ENCODE results near the gene IDH1.
A peak's percentile ranks its signal among the peaks of the same experiment; 100 is the strongest.
"Not testable (repeated sequence)": the region's sequence is repeated elsewhere in the genome, so short reads cannot be mapped to it uniquely, and the experiment has no call there.

The IDH1 gene

DNA sequence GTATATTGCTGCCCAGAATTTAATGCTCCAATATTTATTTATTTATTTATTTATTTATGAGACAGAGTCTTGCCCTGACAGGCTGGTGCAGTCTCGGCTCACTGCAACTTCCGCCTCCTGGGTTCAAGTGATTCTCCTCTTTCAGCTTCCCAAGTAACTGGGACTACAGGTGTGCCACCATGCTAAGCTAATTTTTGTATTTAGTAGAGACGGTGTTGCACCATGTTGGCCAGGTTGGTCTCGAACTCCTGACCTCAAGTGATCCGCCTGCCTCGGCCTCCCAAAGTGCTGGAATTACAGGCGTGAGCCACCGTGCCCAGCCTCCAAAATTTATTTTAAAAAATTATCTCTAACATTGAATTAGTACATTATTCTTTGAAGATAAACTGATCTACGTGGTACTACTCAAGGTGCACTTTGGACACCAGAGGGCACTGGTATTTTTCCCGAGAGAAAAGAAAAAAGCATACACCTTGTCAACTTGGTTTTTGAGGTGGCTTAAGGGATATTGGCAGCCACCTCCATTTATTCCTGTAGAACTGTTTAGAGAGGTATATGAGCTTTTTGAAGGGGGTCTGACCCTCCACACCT is 1.4 kb upstream of the IDH1 start:
- no peak for DNase-seq

DNA sequence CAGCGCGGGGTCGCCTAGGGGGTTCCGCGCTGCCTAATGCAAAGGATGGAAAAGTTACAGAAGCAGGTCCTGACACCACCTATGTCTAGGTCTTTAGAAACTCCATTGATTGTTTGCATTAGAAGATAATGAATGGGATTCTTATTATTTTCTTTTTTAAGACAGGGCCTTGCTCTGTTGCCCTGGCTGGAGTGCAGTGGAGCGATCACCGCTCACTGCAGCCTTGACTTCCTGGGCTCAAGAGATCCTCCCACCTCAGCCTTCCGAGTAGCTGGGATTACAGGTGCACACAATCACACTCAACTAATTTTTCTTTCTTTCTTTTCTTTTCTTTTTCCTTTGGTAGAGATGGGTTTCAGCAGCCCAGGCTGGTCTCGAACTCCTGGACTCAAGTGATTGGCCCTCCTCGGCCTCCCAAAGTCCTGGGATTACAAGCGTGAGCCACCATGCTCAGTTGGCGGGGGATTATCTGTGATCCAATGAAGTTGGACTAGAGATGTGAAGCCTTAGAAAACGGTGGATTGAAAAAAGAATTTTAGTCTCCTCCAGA is 761 bp upstream of the IDH1 start:
- no peak for DNase-seq

DNA sequence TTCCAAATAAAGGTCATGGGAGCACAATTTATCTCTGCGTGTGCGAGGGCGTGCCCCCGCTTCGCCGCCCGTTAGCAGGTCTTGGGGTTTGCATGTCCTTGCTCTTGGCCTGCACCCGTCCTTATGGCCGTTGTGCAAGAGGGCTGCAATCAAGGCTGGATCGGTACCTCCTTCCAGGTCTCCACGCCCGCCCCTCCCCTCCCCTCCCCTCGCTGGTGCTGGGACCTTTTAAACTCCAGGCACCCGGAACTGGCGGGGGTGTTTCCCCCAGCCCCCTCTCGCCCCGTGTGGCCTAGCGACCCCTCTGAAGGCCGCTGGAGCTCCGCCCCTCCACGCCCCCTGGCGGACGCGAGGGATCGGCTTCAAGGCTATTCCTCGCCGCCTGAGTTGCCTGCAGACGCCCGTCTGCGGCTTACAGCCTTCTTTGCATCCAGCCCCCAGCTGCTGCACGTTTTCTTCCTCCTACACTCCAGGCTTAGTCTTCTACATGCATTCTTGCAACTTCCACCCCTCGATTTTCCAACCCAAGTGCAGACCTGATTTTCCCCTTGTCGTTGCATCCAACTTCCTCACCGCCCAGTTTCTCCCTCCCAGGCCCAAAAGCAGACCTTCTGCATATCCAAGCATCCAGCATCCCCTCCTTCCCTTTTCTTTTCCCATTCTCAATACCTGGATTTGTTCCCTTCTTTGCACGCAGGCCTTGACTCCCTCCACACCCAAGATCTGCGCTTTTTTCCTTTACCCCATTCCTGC is 577 bp downstream of the IDH1 start:
- peak; percentile 37 for DNase-seq

DNA sequence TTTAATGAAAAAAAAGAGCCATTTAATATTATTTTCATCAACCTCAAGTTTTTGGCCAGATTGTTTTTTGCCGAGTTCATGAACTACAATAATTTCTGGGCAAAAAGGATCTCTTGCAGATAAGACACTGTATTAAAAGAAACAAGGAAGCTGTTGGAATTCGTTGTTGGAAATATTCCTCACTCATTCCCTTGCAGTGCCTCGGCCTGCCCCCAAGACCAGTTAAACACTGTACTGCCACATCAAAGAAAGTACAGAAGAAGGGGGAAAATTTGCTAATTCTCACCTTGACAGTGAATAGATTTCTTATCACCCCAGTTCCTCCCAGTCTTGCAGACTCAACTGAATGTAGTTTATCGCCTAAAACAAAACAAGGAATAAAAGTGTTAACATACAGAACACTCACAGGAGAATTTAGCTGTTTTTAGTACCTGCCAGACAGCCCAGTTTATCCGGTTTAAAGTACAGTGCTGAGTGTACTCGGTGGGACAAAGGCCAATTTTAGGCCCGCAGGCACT is 1.2 kb downstream of the IDH1 start:
- DNase-seq, result no peak

DNA sequence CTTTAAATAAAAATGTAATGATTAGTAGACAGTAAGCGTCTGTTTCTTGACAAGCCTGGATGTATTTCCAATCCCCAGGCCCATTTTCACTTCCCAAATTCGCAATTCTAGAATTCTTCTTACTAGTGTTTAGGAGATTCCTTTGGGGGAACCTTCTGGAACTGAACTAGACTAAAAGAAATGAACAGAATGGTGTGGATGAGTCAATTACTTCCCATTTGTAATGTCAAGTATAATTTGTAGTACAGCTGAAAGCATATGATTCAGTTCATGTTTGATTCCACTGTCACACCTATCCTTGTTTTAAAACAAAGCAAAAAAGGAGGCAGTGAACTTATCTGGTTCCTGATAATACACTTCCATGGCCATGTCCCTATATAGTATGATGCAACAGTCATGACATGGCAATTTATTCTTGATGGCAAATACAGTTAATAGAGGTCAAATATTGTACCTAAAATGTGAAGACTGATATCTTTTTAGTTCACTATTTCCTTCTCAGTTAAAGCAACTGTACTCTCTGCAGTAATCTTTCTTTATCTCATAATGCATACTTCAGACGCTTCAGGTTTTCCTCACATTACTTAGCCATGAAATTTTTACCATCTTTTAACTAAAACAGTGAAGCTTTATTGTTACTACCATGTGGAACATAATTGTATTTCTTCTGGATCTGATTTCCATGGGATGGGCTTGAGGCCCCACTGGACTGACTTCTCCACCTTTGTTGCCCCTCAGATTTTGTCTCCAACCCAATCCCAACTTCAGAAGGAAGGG is 2.0 kb downstream of the IDH1 start:
- no peak for DNase-seq

DNA sequence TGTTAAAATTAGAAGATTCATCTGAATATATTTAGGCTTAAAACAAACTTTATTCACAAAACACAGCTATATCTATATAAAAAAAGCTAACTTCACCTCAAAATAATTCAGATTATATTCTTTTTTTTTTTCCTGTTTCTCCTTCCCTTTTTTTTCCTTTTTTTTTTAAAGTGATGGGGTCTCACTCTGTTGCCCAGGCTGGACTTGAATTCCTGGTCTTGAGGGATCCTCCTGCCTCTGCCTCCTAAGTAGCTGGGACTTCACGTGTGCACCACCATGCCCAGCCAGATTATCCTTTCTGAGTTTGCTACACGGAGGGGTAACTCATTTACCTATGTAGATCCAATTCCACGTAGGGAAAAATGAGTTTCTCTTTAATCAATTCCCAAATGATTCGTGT is 3.8 kb downstream of the IDH1 start:
- DNase-seq, result no peak

DNA sequence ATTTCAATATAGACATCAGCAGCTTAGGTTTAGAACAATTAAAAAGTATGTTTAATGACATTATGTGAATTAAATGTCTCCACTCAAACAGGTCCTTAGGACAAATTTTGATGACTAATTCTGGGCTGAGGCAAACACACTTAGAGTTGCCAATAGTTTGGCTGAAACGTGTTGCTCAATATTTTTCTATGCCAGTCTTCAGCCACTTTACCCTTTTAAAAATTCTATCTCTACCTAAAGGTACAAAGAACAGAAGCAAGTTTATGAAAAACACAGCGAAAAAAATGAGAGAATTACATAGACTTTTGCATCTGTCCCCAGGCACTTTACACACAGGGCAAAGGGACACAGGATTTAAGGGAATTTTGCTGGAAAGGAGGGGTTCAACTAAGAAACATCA is 4.5 kb downstream of the IDH1 start:
- no peak for DNase-seq

DNA sequence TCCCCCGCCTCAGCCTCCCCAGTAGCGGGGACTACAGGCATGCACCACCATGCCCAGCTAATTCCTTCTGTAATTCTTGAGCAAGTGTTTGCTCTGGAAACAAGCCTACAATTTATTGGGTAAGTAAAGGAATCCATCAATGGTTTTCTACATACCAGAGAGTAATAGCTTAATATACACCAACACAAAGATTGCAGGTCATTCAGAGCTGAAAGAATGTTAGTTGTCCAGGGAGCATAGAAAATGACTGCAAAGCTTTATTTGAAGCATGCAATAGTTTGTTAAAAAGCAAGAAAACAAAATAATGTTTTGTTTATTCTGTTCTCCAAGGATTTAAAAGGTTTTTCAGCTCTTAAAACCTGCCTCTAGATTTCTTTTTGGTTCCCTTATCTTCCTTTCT is 5.6 kb downstream of the IDH1 start:
- no peak for DNase-seq

DNA sequence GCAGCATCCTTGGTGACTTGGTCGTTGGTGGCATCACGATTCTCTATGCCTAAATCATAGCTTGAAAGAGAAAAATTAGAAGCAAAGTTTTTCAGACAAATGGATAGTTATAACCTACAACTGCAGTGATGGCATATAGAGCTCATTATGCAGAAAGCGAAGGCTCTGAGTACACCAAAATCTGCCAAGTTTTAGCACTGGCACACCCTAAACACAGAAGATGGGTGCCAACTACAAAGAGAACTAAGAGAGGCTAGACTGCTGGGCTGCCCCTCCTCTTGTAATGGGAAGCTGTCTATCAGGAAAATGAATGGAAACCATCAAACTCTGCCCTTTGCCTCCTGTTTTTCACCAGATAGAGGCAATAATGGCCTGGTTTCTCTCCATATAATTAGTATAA is 6.3 kb downstream of the IDH1 start:
- DNase-seq, result no peak

DNA sequence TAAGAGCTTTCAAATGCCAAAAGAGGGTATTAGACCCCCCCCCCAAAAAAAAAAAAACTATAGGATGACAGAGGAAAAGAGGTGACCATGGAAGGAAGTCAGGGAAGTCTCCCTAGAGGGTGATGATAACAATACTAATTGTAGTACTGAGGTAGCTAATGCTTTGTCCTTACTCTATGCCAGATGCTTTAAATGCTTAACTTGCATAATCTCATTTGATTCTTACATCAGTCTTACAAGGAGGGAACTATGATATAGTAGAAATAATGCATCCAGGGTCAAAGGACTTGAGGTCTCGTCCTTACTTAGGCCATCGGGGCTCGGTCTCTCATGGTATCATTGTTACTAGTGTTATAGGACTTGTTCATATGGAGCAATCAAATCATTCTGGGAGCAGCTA is 9.1 kb downstream of the IDH1 start:
- no peak for DNase-seq

DNA sequence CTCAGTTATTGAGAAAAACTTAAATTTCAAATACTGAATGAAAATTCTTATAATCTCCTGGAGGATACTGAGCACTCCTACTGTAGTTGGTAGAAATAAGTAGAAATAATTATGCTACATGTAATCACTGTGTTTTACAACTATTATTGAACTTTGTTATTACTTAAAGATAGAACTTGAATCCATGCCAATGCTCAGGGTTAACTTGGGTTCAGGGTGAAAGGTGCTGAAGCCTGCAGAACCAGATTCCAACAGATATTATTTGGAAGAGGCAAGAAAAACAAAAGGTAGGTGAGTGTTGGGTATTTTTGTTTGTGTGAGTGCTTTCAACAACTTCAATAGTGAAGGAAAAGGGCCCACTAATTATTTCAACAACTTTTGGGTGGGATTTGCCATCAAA is 10.4 kb downstream of the IDH1 start:
- no peak for DNase-seq

DNA sequence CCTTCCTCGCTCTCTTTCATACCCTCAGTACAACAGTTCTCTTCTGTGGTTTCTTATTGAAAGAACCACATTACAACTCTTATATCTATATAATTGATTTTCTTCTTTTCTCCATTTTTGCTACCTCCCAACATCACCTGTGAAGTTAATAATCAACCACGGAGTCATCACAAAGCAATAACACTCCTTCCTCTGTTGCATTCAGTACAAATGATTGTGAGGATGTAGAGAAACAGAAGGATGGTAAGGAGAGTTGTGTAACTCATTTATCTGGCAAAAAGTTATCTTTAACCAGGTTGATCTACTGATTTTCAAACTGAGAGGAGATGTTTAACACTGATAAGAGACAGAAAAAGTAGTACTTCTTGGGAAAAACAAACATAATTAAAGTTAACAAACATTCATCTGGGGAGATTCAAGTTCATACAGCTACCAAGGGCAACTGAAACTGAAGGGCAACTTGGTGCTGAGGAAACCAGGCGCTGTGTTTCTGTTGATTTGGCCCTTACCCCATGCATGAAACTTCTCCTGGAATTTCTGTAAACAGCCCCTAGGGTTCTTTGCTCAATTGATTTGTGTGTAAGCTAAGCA is 14.2 kb downstream of the IDH1 start:
- DNase-seq, result no peak

DNA sequence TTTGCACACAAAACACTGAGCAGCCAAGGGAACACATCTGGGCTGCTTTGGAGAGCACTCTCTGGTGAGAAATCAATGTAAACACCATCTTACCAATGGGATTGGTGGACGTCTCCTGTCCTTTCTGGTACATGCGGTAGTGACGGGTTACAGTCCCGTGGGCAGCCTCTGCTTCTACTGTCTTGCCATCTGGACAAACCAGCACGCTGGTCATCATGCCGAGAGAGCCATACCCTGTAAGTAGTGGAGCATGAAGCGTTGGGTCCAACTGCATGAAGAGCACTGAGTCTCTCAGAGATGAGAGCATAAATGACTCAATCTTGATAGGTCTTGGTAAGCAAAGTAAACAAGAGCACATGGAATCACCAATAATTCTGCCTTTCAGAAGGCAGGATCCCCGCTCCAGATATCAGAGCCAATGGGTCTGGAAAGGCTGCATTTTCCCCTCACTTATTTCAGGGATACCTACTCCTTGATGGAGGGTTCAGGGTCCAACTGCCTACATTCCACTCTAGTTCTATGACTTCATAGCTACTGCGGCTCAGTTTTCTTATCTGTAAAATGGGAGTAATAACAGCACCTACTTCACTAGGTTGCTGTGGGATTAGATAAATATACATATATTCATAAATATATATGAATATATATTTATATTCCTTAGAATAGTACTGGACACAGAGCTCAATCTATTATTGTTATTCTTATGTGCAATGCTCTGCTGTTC is 14.9 kb downstream of the IDH1 start:
- no peak for DNase-seq

DNA sequence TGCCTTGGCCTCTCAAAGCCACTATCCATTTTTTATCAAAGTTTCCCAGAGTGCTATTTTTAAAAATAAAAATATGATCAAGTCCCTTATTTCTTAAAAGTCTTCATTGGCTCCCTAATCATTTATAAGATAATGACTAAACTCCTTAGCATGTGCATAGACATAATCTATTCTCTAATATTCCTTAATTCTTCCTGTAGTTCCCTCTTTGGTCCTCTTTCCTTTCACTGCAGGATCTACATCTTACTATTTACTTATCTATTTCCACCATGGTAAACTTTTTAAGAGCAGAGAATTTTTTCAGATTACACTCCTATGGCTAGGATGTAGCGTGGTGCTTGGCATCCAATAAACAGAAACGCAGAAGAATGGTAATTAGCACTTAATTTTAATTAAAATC is 19.0 kb downstream of the IDH1 start:
- DNase-seq, result no peak

DNA sequence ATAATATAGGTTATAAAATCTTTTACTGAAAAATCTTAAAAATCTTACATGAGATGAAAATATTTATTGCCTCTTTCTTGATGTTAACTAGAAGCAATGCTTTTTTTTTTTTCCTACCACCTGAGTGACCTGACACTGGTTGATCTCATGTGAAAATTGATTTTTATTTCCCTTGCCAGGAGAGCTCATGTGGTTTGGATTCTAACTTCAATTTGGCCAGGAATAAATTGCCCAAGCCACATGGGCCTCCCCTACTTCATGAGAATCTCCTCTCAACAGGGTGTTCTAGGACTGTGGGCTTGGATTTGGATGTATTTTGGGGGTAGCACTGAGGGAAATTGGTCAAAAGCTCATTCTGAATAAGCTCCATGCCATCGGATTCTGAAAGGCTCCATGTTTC is 20.1 kb downstream of the IDH1 start:
- DNase-seq, result no peak

DNA sequence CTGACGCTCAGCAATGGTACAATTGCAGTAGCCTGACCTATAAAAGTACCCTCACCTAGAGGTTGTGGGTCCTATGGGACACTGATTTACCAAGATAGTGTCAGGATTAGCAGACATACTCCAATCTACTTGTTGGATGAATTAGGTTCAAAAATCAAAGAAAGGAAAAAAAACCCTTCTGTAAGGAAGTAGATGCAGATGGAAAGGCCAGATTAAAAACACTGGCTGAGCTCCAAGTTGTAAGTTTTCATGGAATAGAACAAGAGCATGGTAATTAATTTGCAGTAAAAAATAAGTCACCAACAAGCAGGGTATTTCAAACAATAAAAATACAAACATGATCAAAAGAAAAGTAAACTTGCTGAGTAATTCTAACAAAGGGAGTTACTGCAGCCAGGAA is 26.4 kb downstream of the IDH1 start:
- no peak for DNase-seq

DNA sequence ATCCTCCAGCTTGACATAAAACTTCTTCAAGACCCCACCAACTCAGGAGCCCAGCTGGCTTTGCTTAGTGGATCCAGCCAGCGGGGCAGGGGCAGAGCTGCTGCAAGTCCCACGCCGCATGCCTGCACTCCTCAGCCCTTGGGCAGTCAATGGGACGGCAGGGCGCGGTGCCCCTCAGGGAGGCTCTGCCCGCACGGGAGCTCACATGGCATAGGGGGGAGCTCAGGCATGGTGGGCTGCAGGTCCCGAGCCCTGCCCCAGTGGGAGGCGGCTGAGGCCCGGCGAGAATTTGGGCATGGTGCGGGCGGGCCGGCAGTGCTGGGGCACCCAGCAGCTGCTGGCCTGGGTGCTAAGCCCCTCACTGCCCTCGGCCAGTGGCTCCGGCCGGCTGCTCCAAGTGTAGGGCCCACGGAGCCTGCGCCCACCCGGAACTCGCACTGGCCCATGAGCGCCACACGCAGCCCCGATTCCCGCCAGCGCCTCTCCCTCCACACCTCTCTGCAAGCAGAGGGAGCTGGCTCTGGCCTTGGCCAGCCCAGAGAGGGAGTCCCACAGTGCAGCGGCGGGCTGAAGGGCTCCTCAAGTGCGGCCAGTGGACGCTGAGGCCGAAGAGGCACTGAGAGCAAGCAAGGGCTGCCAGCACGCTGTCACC is 27.2 kb downstream of the IDH1 start:
- DNase-seq, result no peak

DNA sequence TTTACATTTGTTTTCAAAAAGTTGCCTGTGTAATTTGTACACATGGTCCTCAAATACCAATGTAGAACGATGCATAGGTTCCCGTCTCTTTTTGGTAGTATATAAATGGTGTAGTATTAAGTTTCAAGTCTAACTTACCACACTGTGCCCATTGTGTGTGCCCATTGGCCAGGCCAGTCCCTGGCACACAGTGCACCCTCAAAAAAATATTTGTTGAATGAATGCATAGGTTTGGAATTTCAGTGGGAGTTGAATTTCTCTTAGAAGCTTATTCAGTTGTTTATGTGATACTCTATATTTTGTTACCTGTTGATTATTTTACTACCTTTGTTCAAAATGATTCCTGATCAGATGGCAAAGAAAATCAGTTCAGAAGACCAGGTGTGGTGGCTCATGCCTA is 30.1 kb downstream of the IDH1 start:
- no peak for DNase-seq

DNA sequence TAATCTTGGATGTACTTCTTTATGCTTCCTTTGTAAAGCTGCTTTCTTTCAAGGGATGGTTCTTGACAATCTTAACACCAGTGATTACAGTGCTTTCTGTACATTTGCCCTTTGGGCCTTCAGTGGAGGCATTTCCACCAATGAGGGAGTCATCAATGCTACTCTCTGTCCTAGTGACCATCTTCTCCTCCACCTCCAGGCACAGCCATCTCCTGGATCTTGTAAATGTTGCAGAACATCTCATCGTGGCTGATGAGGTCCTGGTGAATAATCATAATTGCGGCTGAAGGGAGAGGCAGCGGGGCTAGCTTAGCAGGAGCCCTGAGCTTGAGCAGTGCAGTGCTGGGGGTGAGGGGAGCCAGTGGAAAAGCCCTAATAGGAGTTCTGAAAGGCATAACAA is 32.5 kb downstream of the IDH1 start:
- no peak for DNase-seq

DNA sequence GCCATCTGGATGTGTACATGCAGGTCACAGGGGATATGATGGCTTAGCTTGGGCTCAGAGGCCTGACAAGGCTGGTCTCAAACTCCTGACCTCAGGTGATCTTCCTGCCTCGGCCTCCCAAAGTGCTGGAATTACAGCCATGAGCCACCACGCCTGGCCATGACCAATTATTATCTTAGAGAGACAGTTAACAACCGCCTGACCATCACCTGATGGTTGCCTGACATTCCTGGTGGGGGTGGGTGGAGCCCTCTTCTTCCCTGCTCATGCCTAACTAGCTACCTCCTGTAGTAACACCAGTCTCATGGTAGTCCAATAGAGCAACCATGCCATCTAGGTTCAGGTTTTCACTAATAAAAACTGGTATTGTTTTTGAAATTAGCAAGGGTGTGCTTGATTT is 33.0 kb downstream of the IDH1 start:
- not testable (repeated sequence) for DNase-seq

DNA sequence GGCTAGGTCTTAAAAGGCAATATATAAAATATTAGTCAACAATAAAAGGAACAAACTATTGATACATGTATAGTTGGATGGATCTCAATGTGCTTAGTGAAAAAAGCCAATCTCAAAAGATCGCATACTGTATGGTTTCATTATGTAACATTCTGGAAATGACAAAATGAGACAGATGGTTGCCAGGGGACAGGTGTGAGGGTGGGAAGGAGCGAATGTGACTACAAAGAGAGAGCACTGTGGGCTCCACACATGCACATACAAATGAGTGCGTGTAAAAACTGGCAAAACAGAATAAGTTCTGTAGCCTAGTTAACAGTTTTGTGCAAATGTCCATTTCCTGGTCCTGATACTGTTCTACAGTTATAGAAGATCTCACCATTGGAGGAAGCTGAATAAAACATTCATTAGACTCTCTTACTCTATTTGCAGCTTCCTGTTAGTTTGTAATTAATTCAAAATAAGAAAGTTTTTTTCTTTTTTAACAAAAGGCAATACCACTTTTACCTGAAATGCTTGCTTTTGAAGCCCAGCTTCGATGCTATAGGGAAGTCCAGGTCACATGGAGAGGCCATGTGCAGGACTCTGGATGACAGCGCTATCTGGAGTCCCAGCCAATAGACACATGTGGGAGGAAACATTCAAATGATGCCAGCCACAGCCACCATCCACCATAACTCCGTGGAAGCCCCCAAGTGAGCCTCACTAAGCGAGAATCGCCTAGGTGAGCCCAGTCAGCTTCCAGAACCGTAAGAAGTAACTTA is 44.0 kb downstream of the IDH1 start:
- no peak for DNase-seq

Measured in amniotic stem cell (primary cell).